Medulla oblongata (tissue), 1 donor: ENCODE measurements around the gene RASAL2.
"Not testable (repeated sequence)": the region's sequence is repeated elsewhere in the genome, so short reads cannot be mapped to it uniquely, and the experiment has no call there.

Experiments
- DNase-seq: peaks from one replicate; pipeline ENCODE4 v3.0.0-alpha.2; 2015; ENCODE audit errors: extremely low spot score

Gene RASAL2

DNA sequence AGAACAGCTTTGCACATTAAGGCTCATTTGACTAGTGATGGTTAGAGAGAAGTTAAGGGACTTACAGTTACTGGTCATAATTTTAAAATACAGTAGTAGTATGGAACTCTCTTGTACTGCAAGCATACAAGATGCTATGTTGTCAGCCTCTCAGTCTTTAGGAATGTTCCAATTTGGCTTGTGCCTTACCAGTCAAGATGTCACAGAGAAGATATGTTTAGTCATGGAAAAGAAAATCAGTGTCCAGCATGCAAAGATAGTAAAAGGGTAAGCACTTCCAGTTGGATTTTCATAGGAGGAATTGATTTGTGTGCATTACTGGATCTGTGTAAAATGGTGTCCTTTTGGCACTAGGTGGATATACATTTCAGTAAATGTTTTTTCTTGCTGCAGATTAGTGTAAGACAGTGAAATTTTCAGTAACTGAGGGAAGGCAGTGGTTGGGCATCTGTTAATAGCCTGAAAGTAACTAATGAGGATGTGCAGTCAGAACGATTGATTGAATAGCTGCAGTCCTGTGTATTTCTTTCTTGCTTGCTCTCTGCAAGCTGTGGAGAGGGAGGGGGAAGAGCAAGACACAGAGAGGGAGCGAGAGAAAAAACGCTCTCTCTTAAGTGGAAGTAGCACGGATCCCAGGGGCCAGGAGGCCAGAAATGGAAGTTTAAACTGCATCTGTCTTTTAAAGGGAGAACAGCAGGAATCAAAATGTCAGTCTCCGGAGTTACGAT is 294.7 kb downstream of the RASAL2 start:
- no peak for DNase-seq

DNA sequence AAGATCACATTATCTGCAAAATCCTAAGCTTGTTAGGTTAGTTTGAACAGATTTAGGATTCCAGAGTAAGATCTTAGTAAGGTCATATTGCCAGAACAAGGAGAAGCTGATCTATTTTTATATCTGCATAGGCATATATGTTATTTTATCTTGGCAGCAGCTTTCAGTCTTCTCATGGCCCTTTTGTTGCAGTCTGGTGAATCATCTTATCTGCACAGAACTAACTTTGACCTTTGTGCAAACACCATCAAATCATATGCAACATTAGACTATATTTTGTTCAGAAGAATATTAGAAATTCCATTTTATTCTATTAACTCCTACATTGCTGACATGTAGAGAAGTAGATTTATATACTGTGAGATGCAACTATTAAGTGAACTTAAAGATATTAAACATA is 295.5 kb downstream of the RASAL2 start:
- DNase-seq: no peak

DNA sequence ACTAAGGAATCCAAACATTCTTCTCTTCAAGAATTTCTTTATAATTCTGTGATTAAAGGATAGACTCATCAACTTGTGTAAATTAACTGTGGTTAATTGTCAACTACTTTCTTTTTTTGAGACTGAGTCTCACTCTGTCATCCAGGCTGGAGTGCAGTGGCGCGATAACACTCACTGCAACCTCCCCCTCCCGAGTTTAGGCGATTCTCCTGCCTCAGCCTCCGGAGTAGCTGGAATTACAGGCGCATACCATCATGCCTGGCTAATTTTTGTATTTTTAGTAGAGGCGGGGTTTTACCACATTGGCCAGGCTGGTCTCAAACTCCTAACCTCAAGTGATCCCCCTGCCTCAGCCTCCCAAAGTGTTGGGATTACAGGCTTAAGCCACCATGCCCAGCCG is 296.4 kb downstream of the RASAL2 start:
- not testable (repeated sequence) for DNase-seq

DNA sequence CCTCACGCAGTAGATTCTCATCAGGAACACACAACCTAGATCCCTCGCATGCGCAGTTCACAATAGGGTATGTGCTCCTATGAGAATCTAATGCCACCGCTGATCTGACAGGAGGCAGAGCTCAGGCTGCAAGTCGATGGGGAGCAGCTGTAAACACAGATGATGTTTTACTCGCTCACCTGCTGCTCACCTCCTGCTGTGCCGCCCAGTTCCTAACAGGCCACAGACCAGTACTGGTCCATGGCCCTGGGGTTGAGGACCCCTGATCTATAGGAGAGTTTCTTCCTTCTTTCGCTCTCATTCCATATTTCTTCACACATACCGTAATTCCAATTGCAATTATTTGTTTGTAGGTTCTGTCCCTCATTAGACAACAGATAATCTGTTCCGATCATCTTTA is 299.5 kb downstream of the RASAL2 start:
- no peak for DNase-seq

DNA sequence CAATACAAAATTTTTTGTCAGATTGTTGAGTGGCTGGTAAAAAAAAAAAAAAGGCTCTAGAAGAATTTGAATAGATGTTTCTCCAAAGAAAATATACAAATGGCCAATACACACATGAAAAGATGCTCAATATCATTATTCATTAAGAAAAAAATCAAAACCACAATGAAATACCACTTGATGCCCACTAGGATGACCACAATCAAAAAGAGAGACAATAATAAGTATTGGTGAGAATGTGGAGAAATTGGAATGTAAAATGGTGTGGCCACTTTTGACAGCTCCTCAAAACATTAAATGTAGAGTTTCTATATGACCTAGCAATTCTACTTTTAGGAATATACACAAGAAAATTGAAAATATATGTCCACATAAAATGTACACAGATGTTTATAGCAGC is 302.9 kb downstream of the RASAL2 start:
- DNase-seq: no peak

DNA sequence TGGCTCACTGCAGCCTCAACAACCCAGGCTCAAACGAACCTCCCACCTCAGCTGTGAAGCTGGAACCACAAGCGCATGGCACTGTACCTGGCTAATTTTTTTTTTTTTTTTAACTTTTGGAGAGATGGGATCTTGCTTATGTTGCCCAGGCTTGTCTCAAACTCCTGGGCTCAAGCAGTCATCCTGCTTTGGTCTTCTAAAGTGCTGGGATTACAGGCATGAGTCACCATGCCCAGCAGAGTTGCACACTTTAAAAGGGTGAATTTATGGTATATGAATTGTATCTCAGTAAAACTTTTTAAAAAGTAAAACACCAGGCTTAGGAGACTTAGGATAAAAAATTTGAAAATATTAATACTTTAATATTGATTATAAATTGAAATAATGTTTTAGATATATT is 303.8 kb downstream of the RASAL2 start:
- no peak for DNase-seq

DNA sequence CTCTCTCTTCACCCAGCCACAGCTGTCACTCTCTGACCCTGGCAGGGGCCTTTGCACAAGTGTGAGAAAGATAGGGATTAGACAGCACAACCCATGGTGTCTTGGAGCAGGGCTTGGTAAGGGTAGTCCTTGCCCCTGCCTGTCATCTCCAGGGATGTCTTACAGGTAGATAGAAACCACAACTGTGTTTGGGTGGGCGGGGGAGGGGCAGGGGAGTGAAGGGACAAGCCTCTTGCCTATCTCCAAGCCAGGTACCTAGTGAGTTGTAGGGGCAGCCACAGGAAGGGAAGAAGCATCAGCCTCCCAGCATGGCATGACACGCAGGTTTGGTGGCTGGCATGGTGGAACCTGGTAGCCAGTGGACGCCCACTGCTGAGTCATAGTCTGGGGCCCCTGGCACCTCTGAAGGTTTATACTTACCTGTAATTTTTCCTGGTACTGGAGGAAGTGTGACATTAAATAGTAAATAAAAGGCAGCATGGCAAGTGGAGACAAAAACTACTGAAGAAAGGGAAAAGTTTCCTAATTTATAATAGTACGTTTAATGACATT is 305.3 kb downstream of the RASAL2 start:
- DNase-seq: no peak

DNA sequence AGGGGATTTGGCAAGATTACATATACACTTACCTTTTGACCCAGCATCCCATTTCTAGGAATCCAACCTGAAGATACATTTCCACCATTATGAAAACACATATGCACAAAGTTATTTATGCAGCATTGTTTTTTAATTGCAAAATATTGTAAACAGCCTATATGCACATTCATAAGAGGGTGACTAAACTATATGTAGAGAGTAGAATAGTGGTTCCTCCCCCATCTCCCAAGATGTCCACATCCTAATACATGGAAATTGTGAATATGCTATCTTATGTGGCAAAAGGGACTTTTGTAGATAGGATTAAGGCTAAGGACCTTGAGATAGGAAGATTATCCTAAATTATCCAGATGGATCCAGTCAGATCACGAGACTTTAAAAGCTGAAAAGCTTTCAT is 311.2 kb downstream of the RASAL2 start:
- DNase-seq: no peak

DNA sequence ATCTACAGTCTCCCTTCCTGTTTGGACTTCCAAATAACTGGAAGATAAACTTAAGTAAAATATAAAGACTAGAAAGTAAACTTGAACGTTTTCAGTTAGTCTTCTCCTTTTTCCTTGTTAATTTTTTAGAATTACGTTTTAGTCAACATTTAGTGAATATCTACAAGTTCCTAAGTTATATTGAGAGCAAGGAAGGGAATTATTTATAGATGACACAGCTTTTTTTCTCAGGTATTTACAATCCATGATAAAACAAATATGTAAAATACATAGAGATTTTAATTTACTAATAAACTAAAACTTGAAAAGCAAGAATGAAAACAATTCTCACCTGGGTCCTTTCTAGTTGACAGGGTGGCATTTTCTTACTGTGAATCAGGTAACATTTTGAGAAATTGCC is 313.3 kb downstream of the RASAL2 start:
- DNase-seq: no peak

DNA sequence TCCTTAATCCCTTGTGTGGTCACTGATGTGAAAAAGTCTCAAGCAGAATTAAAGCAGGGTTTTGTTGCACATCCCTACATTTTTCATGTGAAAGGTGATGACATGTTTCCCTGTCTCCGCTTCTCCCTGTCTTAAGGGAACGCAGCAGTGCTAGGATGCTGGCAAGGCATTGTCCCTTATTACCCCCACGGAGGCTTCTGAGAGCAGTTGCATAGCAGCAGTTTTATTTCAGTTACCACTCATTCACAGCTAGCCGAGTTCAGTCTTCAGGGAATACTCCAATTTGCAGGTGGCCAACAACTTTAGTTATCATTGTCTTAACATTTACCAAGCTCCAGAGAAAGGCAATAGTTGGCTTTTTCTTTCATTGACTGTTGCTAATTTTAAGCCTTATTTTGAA is 313.8 kb downstream of the RASAL2 start:
- DNase-seq: no peak

DNA sequence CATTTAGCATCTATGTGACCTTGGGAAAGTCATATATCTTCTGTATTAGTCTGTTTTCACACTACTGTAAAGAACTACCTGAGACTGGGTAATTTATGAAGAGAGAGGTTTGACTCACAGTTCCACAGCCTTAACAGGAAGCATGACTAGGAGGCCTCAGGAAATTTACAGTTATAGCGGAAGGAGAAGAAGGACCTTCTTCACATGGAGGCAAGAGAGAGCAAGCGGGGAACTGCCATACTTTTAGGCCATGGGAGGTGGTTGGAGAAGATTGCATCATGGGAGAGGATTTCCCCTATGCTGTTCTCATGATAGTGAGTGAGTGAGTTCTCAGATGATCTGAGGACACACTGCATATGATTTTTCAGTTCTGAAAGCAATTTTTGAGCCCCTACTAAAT is 315.0 kb downstream of the RASAL2 start:
- no peak for DNase-seq

DNA sequence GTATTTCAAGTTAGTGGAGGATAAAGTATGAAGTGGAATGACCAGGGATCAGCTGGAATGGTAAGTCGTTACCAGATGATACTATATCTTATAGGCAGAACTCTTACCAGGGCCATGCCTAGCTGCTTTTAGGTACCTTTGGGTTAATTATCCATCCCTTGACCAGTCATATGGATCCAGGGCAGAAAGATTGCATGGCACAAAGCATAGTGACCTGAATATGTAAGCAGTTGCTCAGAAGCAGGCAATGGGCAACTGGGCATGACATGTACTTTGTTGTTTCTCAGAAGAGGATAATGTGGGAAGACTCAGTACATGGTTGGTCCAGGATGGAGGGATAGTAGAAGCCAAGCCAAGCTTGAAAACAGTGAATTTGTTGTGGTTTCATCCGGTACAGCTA is 315.6 kb downstream of the RASAL2 start:
- DNase-seq: no peak

DNA sequence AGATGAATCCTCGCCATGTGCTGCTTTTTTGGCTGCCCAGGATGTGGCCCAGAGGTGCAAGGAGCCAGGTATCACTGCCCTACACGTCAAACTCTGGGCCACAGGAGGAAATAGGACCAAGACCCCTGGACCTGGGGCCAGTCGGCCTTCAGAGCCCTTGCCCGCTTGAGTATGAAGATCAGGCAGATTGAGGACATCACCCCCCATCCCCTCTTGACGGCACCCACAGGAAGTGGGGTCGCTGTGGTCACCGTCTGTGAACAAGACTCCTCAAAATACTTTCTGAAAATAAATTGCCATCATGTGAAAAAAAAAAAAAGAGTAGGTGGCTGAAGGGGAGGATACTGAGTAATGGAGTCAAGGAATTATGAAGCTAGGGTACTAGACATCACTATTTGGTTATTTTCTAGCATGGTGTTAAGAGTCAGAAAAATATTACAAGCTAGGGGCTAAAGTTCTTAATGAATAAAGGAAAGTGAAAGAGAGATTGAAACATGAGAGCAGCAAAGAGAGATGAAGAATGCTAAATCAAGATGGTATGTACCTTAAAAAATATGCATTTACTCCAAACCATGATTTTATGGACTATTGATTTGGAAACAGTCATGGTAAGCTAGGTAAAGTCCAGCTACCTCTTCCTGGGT is 318.0 kb downstream of the RASAL2 start:
- DNase-seq: no peak

DNA sequence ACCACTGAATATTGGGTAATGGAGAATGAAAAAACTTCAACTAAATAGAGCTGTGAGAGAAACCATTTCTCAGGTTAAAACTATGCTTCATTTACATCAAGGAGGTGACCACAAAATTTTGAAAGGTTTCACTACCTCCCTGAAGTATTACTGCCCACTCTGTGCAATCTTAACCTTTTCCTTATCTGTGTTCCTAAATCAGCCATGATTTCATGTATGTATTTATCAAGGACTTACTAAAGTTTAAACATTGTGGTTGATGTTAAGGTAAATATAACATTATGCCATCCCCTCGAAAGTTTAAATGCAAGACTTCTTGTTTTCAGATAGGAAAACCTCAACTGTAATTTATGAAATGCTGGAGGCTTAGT is 318.5 kb downstream of the RASAL2 start:
- no peak for DNase-seq

DNA sequence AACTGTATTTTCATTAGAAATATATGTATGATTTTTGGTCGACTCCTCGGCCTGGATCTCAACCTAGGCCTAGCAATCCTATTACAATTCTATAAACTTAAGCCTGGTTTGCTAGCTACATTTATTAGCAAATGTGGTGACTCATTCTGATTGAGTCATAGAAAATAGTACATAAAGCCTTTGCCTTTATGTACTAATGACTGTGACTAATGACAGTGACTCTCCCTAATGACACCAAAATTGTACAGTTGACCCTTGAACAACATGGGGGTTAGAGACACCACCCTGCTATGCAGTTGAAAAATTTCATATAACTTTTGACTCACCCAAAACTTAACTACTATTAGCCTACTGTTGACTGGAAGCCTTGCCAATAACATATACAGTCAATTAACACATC is 324.0 kb downstream of the RASAL2 start:
- no peak for DNase-seq

DNA sequence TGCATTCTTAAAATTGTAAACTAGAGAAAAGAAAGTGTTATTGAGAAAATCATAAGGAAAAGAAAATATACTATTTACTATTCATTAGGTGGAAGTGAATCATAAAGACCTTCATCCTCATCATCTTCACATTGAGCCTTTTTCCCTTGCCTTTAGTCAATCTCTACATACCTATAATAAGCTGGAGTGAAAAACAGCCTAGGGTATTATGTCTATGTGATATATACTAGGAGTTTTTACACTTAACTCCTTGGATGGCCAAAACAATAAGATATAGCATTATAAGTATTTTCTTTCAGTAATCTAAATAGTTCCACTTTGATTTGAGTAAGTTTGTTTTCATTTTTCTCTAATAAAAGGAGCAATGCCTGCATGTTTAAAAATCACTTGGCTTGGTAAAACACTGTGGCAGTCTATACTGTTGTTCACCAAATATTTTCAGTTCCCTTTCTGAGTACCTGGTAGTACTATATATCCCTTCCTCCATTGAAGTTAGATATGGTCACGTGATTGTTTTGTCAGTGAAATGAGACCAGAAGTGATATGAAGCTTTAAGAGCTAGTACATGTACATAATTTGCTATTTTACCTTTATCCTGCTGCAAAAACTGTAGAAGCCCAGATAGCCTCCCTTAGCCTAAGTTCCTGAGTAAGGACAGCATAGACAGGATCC is 324.5 kb downstream of the RASAL2 start:
- no peak for DNase-seq

DNA sequence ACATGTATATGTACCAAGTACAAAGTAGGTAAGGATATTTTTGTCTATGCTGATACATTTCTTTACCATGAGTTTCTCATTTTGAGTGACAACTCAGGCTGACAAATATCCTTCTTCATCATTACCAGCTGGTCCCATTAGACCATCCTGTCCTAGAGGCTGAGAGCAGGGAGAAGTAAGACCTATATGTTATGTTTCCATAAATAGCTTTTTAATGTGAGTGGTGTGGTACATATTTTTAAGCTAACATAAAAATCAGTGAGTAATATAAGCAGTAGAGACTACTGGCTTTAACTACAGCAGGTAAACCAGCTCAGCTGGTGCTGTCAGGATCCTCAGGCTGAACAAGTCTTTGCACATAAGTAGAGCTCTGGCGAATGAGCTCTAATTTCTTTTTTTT is 340.5 kb downstream of the RASAL2 start:
- no peak for DNase-seq

DNA sequence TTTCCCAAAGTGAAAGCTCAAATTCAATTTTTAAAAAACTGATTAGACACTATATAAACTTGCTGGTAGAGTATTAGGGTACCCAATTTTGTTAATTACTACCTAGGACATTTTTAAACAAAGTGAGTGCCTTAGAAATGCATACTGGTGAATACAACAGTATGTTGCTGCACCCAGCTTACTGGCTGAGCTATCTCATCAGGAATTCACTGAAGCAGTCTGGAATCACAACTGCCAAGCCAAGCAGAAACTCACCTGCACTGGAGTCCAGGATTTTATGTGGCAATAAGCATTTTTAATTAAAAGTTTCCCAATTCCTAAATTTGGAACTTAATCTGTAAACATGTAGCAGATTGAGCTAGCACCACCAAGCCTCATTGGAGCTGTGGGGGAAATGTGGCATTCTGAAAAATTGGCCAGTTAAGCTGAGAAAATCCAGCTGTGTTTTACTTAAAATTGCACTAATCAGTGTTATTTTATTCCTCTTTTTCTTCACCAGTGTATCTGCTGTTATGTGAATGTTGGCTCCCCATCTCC is 341.1 kb downstream of the RASAL2 start:
- no peak for DNase-seq

DNA sequence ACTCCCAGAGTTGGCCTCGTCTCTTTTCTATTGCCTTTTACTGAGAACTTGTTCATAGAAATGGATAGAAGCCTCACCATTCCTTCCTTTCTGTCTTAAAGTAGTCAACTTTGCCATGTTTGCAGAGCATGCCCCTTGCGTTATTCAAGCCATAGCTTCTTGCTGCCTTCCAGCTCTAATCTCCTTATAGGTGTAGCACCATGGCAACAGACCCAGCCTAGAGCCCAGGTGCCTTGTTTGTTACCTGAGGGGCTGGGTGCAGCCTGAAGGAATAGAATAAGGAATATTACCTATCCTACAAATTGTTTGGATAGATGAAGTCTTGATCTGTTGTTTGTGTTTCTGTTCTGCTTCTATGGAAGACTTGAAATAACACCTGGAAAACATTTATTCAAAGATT is 343.0 kb downstream of the RASAL2 start:
- DNase-seq: no peak

DNA sequence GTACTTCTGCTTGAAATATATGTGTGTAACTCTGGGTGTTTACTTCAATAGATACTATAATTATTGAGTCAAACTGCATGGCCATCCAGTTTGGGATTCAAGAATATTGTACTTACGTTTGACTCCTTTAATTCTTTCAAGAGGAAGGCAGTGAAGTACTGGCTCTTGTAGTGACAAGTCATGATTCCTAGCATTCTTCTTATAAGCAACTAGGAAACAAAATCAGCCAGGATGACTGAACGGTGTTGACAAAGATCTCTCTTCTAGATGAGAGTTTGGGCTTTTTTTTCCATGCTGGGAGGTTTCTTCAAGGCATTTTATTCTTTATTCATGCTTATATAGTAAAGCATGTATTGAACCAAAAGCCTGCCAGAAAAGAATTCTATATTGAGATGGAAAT is 344.5 kb downstream of the RASAL2 start:
- no peak for DNase-seq

DNA sequence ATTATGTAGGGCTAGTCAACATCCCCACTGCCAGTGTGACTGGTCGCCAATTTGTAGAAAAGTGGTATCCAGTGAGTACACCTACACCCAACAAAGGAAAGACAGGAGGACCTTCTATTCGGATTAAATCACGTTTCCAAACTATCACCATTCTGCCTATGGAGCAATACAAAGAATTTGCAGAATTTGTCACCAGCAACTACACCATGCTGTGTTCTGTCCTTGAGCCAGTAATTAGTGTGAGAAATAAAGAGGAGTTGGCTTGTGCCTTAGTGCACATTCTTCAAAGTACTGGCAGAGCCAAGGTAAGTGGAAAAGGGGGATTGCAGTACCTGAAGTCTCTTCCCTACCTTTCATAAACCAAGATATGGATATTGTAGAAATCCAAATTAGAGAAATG is 349.0 kb downstream of the RASAL2 start:
- no peak for DNase-seq

DNA sequence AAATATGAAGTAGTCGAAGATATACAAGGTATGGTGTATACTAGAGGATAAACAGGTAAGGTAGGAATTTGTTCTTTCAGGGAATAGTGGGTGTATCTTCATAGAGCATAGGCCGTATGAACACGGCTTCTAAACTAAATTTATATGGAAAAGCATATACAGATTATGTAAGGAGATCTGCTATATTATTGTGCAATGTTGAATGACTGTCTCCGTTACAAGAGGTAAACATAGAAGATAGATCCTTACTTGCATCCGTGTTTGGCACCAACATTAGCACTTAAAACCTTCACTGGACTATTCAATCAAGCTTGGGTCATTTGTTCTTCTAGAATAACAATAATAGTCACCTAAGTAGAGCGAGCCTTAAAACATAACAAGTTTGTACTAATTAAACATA is 357.0 kb downstream of the RASAL2 start:
- DNase-seq: no peak

DNA sequence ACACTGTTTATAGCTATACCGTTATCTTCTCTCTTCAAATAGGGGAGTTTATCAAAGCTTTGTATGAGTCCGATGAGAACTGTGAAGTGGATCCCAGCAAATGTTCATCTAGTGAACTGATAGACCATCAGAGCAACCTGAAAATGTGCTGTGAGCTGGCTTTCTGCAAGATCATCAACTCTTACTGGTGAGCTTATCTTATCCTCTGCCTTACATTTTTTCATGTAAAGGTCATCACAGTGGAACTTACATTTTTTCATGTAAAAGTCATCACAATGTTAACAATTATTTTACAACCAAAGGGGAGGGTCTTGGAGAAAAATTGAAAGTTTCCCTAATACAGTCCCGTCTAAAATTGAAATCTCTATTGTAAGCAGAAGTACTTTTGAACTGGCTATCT is 357.6 kb downstream of the RASAL2 start:
- DNase-seq: no peak
